A549 treated with Hydrocortisone at 1 μM for 4 hours (cell line): ENCODE data around the gene CDCA4. TPM values are rescaled to one million over a fixed set of nuclear protein-coding genes. Genes with fewer than 3 reads are reported as not detected.

Experiments
- total RNA-seq: library from RNA; stranded (reverse); fragments of 200-300 nt; extraction: Qiagen RNA extraction; gene quantifications from 5 replicates; pipeline ENCODE4 v1.2.3, GENCODE V29; 2022

Gene CDCA4
- total RNA-seq = 44.5 to 51.7 TPM (median 46.7 TPM) in 5 replicates

DNA sequence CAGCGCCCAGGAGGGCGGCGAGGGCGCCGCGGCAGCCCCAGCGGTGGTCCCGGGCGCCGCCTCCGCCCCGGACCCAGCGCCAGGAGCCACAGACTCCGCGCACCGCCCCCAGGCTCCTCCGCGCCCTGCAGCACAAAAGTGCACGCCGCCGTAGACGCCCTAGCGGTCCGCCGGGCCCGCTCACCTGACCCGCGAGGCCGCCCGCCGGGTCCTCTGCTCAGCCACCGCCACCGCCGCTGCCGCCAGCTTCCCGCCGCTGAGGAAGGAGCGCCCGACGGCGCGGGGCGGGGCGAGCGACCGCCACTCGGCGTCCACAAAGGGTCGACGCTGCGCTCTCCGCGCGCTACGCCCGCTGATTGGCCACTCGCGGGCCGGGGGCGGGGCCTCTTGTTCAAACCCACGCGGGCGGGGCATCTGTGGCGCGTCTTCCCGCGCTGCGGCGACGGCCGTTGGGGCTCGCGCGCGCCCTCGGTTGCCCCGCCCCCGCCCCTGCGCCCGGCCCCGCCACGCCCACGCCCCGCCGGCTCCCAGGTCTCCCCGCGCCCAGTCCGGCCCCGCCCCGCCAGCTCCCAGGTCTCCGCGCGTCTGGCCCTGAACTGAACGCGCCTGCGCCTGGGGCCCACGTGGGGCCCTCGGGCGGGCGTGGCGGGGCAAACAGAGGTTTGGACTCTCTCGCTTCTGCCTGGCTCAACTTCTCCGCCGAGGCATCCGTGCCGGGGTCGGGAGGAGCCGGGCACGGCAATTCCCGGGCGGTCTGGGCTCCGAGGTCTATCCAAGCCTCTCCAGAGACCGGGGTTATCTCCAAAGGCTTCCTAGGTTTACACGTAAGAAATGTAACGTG lies at the start of gene CDCA4:
Gene CDCA4 (minus strand): TSS at position 269 of the 841 bp plus-strand sequence. CDS start 9,154 bp downstream, outside the sequence.

DNA sequence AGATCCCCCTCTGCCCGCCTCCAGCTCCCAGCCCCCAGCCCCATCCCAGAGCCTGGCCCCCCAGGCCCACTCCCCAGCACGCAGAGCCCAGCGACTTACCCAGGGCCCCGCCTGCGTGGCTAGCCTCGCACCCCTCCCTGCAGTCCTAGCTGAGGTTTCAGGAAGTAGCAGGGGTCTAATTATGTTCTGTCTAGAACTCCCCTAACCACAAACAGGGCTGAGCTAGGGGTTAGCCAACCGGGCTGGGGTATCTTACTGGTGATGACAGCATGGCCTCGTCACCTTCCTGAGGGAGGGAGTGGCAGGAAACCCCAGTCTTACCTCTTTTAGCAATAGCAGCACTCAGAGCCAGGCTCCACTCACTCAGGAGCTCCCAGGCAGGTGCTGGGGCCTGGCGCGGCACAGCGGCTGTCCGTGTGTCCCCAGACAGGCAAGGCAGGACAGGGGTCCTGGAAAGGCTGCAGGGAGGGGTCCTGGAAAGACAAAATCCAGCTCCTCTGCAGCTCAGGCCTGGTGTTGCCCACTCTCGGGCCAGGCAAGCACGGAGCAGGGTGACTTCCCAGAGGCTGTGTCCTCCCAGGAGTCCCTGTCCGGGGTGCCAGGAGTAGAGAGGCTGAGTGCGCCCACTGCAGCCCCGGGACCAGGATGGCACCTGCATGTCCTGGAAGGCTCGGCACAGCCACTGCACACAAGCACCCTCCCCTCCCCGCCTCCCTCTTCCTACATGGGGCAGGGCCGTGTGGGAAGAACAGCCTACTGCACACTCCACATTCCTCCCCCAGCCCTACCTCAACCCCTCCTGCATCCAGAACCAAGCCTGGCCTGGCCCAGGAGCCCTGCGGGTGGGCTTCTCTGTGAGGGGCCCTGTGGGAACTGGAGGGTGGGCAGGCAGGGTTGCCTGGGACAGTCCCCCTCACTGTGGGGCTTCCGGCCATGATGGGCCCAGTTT lies 44.7 kb upstream of the CDCA4 start, which contains the start of gene GPR132:
Gene GPR132 (minus strand): TSS at position 151 of the 949 bp plus-strand sequence. CDS start 10,010 bp downstream, outside the sequence.

DNA sequence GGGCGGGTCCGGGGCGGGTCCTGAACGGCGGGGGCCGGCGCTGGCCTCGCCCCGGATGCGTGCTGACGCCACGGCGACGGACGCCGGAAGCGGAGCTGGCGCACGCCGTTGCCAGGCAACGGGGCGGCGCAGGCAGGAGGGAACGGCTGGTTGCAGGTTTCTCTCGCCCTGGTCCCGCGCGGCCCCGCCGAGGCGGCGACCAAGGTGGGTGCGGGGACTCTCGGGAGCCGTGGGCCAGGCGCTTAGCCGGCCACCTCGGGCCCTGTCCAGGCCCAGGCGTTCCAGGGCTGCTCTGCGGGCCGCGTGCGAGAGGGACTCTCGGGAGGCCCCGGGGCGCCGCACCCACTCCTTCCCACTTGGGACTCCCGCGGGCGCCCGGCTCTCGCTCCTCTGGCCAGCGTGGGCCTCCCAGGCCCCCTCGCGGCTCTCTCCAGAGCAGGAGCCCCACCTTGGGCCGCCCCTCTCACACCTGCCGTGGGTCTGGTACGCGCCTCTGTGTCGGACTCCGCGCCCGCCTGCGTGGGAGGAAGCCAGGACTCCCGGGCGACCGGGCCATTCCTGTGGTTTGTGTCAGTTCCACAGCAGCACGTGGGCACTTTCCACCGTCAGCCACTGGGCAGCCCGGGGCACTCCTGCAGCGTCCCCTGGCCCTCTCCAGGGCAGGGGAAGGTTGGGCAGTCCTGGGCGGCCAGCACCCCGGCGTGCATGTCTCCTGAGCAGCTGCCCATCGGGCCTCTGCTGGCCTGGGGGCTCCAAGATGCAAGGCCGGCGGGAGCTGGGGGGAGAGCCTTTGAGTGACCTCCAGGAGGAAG lies 35.0 kb downstream of the CDCA4 start, which contains the start of gene CLBA1:
Gene CLBA1 (plus strand): TSS at position 114 of the 812 bp plus-strand sequence. CDS start 644 bp downstream, at position 758.

DNA sequence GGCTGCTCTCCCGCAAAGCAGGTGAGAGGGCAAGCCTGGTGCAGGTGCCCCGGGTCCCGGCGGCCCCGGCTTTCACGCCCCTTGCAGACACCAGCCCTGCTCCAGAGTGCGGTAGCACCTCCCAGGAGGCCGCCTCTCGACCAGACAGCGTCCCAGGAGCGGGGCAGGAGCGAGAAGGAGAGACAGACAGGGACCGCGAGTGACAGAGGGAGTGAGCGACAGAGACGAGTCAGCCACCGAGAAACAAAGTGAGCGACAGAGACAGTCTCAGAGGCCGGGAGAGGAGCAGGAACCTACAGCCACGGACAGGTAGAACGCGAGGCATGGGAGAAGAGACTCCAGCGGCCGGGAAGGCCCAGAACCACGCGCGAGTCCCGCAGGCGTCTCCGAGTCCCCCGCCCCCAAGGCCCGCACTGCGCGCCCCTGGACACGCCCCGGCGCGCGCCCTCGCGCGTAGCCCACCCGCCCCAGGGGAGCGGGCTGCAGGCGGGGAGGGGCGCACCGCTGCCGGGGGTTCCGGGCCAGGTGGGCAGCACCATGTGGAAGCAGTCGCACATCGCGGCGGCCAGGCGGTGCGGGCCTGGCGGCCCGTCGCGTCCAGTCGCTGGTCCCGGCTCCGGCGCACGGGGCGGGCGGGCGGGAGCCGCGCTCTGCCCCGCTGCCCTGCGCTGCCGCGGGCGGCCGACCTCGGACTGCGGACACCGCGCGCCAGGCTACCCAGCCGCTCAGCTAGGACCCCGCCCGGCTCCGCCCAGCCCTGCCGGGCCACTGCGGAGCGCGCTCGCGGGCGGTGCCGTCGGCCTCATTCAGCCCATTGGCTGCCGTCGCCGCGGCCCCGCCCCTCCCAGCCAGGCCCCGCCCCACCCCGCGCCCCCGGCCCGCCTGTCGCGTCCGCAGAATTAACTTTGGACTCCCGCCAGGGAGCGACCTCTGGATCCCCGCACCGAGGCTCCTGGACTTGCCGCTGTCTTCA lies 42.9 kb downstream of the CDCA4 start, which contains the start of gene AHNAK2:
Gene AHNAK2 (minus strand): TSS at position 694 of the 973 bp plus-strand sequence. CDS start 137 bp downstream, at position 557.

Other genes starting within 250 kb of the CDCA4 start
- gene AKT1, start 225.3 kb downstream of the CDCA4 start, total RNA-seq = 90.9 to 107 TPM (median 100 TPM) in 5 replicates
- 2.5 to 3.3 TPM (median 2.8 TPM) in 5 replicates for gene ZBTB42, start 220.0 kb downstream of the CDCA4 start, total RNA-seq
- gene CEP170B, start 155.8 kb downstream of the CDCA4 start, total RNA-seq = 21.6 to 26.6 TPM (median 22.6 TPM) in 5 replicates
- gene PLD4, start 96.2 kb downstream of the CDCA4 start, total RNA-seq = 0.05 to 0.13 TPM (median 0.05 TPM) in 4 of 5 replicates, not detected in the other
- 194 to 278 TPM (median 207 TPM) in 5 replicates for gene AHNAK2, start 42.7 kb downstream of the CDCA4 start, total RNA-seq
- 14.5 to 17.8 TPM (median 17.0 TPM) in 5 replicates for gene CLBA1, start 35.3 kb downstream of the CDCA4 start, total RNA-seq
- 0.49 to 0.64 TPM (median 0.51 TPM) in 5 replicates for gene GPR132, start 44.3 kb upstream of the CDCA4 start, total RNA-seq
- gene JAG2, start 147.7 kb upstream of the CDCA4 start, total RNA-seq = 20.6 to 25.9 TPM (median 24.0 TPM) in 5 replicates
- gene NUDT14, start 160.2 kb upstream of the CDCA4 start, total RNA-seq = 21.0 to 46.0 TPM (median 40.7 TPM) in 5 replicates
- gene BTBD6, start 227.4 kb upstream of the CDCA4 start, total RNA-seq = 34.7 to 45.9 TPM (median 41.4 TPM) in 5 replicates